ENCODE results near the gene LTC4S.

DNA sequence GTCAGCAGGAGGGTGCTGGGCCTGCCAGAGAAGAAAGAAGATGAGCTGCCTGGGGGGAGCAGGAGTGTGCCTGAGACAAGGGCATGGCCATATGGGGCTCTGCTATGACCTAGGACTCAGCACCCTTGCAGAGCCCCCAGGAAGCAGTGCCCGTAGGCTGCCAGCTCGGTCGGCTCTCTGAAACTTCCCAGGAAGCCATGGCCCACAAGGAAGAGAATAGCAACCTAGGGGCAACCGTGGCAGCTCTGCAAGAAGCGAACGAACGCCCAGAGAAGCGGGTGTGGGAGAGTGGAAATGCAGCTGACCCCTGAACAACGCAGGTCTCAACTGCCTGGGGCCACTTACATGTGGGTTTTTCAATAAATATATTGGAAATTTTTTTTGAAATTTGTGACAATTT is 10.7 kb upstream of the LTC4S start:
- TF ChIP-seq MYC (IDR thresholded peaks at IDR 0.05; ENCODE audit: low read depth, low read length) (no peak), CTCF (IDR thresholded peaks at IDR 0.05; ENCODE audit: extremely low read depth in 1 of 2, insufficient read depth in 1 of 2, low read depth in 1 of 2, low read length in 2 of 2) (no peak), POLR2A (IDR thresholded peaks at IDR 0.05; ENCODE audit: low read depth, low read length) (no peak), MAX (IDR thresholded peaks at IDR 0.05; ENCODE audit: insufficient read depth, insufficient read length) (no peak), EZH2 (IDR thresholded peaks at IDR 0.05; ENCODE audit: borderline replicate concordance, low read depth, low read length, severe bottlenecking) (no peak), POLR2AphosphoS5 (IDR thresholded peaks at IDR 0.05; ENCODE audit: insufficient read depth, low read depth, low read length) (no peak), JUN (IDR thresholded peaks at IDR 0.05; ENCODE audit: borderline replicate concordance, insufficient read depth, insufficient read length, low read depth) (no peak)

Measured in endothelial cell of umbilical vein (primary cell).